ENCODE measurements around the gene CECR2.

CECR2 gene

GRCh38 chr22:17477391-17477833, 108.2 kb downstream of the CECR2 start:
- Mint-ChIP-seq H3K27me3 (peaks cover 27% of the 10 kb centered on the region), H3K36me3 (no peaks in the 10 kb centered on the region), H3K9me3 (no peaks in the 10 kb centered on the region), H3K4me1 (no peaks in the 10 kb centered on the region), H3K27ac (no peak overlapping the region), H3K4me3 (no peak overlapping the region)
- no peak for DNase-seq
- CTCF ChIA-PET = interaction anchor here (1.1 kb wide), 1 partner anchor 403 kb away, joined by 3 read pairs; no protein-coding TSS in a partner anchor

- Mint-ChIP-seq H3K4me3 (no peak overlapping the region), H3K27ac (no peak overlapping the region), H3K36me3 (no peaks in the 10 kb centered on the region), H3K27me3 (peaks cover 20% of the 10 kb centered on the region), H3K4me1 (no peaks in the 10 kb centered on the region), H3K9me3 (no peaks in the 10 kb centered on the region)
- no peak for DNase-seq
- CTCF ChIA-PET = no interaction called here
Observed at GRCh38 chr22:17479135-17479534, 109.9 kb downstream of the CECR2 start.

- peaks cover 14% of the 10 kb centered on the region for H3K27me3 Mint-ChIP-seq
- no peaks in the 10 kb centered on the region for H3K9me3 Mint-ChIP-seq
- CTCF ChIA-PET = no interaction called here
- H3K4me1 Mint-ChIP-seq = no peaks in the 10 kb centered on the region
- no peak overlapping the region for H3K27ac Mint-ChIP-seq
- no peaks in the 10 kb centered on the region for H3K36me3 Mint-ChIP-seq
- no peak for DNase-seq
- no peak overlapping the region for H3K4me3 Mint-ChIP-seq
Observed at GRCh38 chr22:17481424-17481823, 112.2 kb downstream of the CECR2 start.

- H3K27ac Mint-ChIP-seq = no peak overlapping the region
- H3K4me3 Mint-ChIP-seq = no peak overlapping the region
- CTCF ChIA-PET = no interaction called here
- peaks cover 5% of the 10 kb centered on the region for H3K27me3 Mint-ChIP-seq
- DNase-seq = no peak
- H3K9me3 Mint-ChIP-seq = no peaks in the 10 kb centered on the region
- no peaks in the 10 kb centered on the region for H3K36me3 Mint-ChIP-seq
- no peaks in the 10 kb centered on the region for H3K4me1 Mint-ChIP-seq
Observed at GRCh38 chr22:17483688-17484372, 114.6 kb downstream of the CECR2 start.

- DNase-seq = no peak
- Mint-ChIP-seq H3K4me3 (no peak overlapping the region), H3K27ac (no peak overlapping the region), H3K4me1 (no peaks in the 10 kb centered on the region), H3K27me3 (peaks cover 2% of the 10 kb centered on the region), H3K9me3 (no peaks in the 10 kb centered on the region), H3K36me3 (no peaks in the 10 kb centered on the region)
- CTCF ChIA-PET = no interaction called here
Observed at GRCh38 chr22:17484608-17485007, 115.3 kb downstream of the CECR2 start.

- no peaks in the 10 kb centered on the region for H3K4me1 Mint-ChIP-seq
- no peaks in the 10 kb centered on the region for H3K9me3 Mint-ChIP-seq
- no peaks in the 10 kb centered on the region for H3K27me3 Mint-ChIP-seq
- CTCF ChIA-PET = interaction anchor here (0.6 to 1.5 kb wide), 3 partner anchors 15 to 411 kb away, joined by 4 to 5 read pairs (median 4); no protein-coding TSS in a partner anchor
- no peak for DNase-seq
- H3K4me3 Mint-ChIP-seq = no peak overlapping the region
- no peaks in the 10 kb centered on the region for H3K36me3 Mint-ChIP-seq
- H3K27ac Mint-ChIP-seq = no peak overlapping the region
Observed at GRCh38 chr22:17486313-17486712, 117.1 kb downstream of the CECR2 start.

- no peak overlapping the region for H3K4me3 Mint-ChIP-seq
- no peaks in the 10 kb centered on the region for H3K27me3 Mint-ChIP-seq
- no peaks in the 10 kb centered on the region for H3K9me3 Mint-ChIP-seq
- H3K36me3 Mint-ChIP-seq = no peaks in the 10 kb centered on the region
- no peaks in the 10 kb centered on the region for H3K4me1 Mint-ChIP-seq
- no peak overlapping the region for H3K27ac Mint-ChIP-seq
- DNase-seq = no peak
- CTCF ChIA-PET = interaction anchor here (1.5 kb wide), 1 partner anchor 15 kb away, joined by 5 read pairs; no protein-coding TSS in a partner anchor
Observed at GRCh38 chr22:17486719-17487118, 117.5 kb downstream of the CECR2 start.

GRCh38 chr22:17489101-17489500, 119.8 kb downstream of the CECR2 start:
- no peak for DNase-seq
- no peaks in the 10 kb centered on the region for H3K4me1 Mint-ChIP-seq
- no peaks in the 10 kb centered on the region for H3K9me3 Mint-ChIP-seq
- CTCF ChIA-PET = no interaction called here
- H3K27me3 Mint-ChIP-seq = peaks cover 5% of the 10 kb centered on the region
- H3K27ac Mint-ChIP-seq = no peak overlapping the region
- H3K36me3 Mint-ChIP-seq = no peaks in the 10 kb centered on the region
- H3K4me3 Mint-ChIP-seq = no peak overlapping the region

- H3K4me3 Mint-ChIP-seq = no peak overlapping the region
- H3K9me3 Mint-ChIP-seq = no peaks in the 10 kb centered on the region
- no peaks in the 10 kb centered on the region for H3K4me1 Mint-ChIP-seq
- no peak for DNase-seq
- no peaks in the 10 kb centered on the region for H3K36me3 Mint-ChIP-seq
- H3K27ac Mint-ChIP-seq = no peak overlapping the region
- CTCF ChIA-PET = interaction anchor here (1.0 kb wide), 1 partner anchor 417 kb away, joined by 3 read pairs; no protein-coding TSS in a partner anchor
- H3K27me3 Mint-ChIP-seq = peaks cover 5% of the 10 kb centered on the region
Observed at GRCh38 chr22:17491090-17491640, 121.9 kb downstream of the CECR2 start.

GRCh38 chr22:17492247-17492646, 123.0 kb downstream of the CECR2 start:
- Mint-ChIP-seq H3K36me3 (no peaks in the 10 kb centered on the region), H3K4me1 (no peaks in the 10 kb centered on the region), H3K27me3 (peaks cover 5% of the 10 kb centered on the region), H3K4me3 (no peak overlapping the region), H3K9me3 (no peaks in the 10 kb centered on the region), H3K27ac (no peak overlapping the region)
- DNase-seq = no peak
- CTCF ChIA-PET = no interaction called here

GRCh38 chr22:17493419-17493981, 124.2 kb downstream of the CECR2 start:
- Mint-ChIP-seq H3K4me1 (no peaks in the 10 kb centered on the region), H3K27me3 (peaks cover 5% of the 10 kb centered on the region), H3K27ac (no peak overlapping the region), H3K9me3 (no peaks in the 10 kb centered on the region), H3K4me3 (no peak overlapping the region), H3K36me3 (no peaks in the 10 kb centered on the region)
- CTCF ChIA-PET = no interaction called here
- no peak for DNase-seq

- no peak for DNase-seq
- peaks cover 5% of the 10 kb centered on the region for H3K27me3 Mint-ChIP-seq
- no peaks in the 10 kb centered on the region for H3K9me3 Mint-ChIP-seq
- H3K4me1 Mint-ChIP-seq = no peaks in the 10 kb centered on the region
- H3K36me3 Mint-ChIP-seq = no peaks in the 10 kb centered on the region
- CTCF ChIA-PET = no interaction called here
- no peak overlapping the region for H3K27ac Mint-ChIP-seq
- H3K4me3 Mint-ChIP-seq = no peak overlapping the region
Observed at GRCh38 chr22:17496841-17497240, 127.6 kb downstream of the CECR2 start.

- peak; percentile 33 for DNase-seq
- H3K4me3 Mint-ChIP-seq = no peak overlapping the region
- H3K36me3 Mint-ChIP-seq = no peaks in the 10 kb centered on the region
- H3K27ac Mint-ChIP-seq = no peak overlapping the region
- peaks cover 9% of the 10 kb centered on the region for H3K27me3 Mint-ChIP-seq
- CTCF ChIA-PET = interaction anchor here (0.7 to 5.6 kb wide), 25 partner anchors 10 to 585 kb away, joined by 3 to 68 read pairs (median 4); partner anchors contain the start of gene ADA2
- H3K9me3 Mint-ChIP-seq = no peaks in the 10 kb centered on the region
- H3K4me1 Mint-ChIP-seq = no peaks in the 10 kb centered on the region
Observed at GRCh38 chr22:17501679-17502285, 132.5 kb downstream of the CECR2 start.

- H3K4me1 Mint-ChIP-seq = no peaks in the 10 kb centered on the region
- CTCF ChIA-PET = no interaction called here
- H3K27ac Mint-ChIP-seq = no peak overlapping the region
- peaks cover 13% of the 10 kb centered on the region for H3K27me3 Mint-ChIP-seq
- no peaks in the 10 kb centered on the region for H3K9me3 Mint-ChIP-seq
- DNase-seq = no peak
- H3K4me3 Mint-ChIP-seq = no peak overlapping the region
- no peaks in the 10 kb centered on the region for H3K36me3 Mint-ChIP-seq
Observed at GRCh38 chr22:17508110-17508509, 138.8 kb downstream of the CECR2 start.
